PC-3 (cell line): ENCODE data around the gene PKNOX2. TPM values are rescaled to one million over a fixed set of nuclear protein-coding genes. Genes with fewer than 3 reads are reported as not detected.

Experiments used
- ATAC-seq: fragments of 200-7000 bp; cut with Tn5 transposase; 2 replicates; pipeline ENCODE4 v1.9.1; 2020; ENCODE audit warnings: mild to moderate bottlenecking, moderate library complexity
- BruUV-seq: library from RNA; stranded (reverse); fragments of 400-500 nt; replicated peaks from 2 replicates; lab custom pipeline; 2021; lab: Mats Ljungman, UMichigan
- CTCF ChIA-PET: fragments of 300-600 bp; sonication (Branson Sonifier 250); formaldehyde crosslinking; loops from one replicate; lab custom pipeline; 2022; ENCODE audit warnings: antibody characterized with exemption; lab: Charles Lee
- POLR2A ChIA-PET: fragments of 300-600 bp; sonication (Branson Sonifier 250); formaldehyde crosslinking; loops from one replicate; lab custom pipeline; 2022; ENCODE audit warnings: antibody characterized with exemption; ENCODE audit not compliant: unreplicated experiment; lab: Charles Lee
- DNase-seq: peaks from one replicate; pipeline ENCODE4 v3.0.0-alpha.2; 2015
- H2AFZ ChIP-seq: fragments of 300-600 bp; sonication (generic); 2 replicates; pipeline ENCODE4 v1.6.0; 2016; ENCODE audit warnings: antibody characterized with exemption, low read length
- H3F3A ChIP-seq: fragments of 300-600 bp; sonication (generic); one replicate; pipeline ENCODE4 v1.6.0; 2017; ENCODE audit warnings: antibody characterized with exemption, low read length, control low read depth, mild to moderate bottlenecking; ENCODE audit not compliant: unreplicated experiment
- H3K27ac ChIP-seq: fragments of 300-600 bp; sonication (generic); 2 replicates; pipeline ENCODE4 v1.5.1; 2016; ENCODE audit warnings: mild to moderate bottlenecking, low read length
- H3K27me3 ChIP-seq: fragments of 300-600 bp; sonication (generic); 2 replicates; pipeline ENCODE4 v1.6.1; 2016; ENCODE audit warnings: low read length, mixed read lengths
- H3K36me3 ChIP-seq: fragments of 300-600 bp; sonication (generic); 2 replicates; pipeline ENCODE4 v1.6.1; 2016; ENCODE audit warnings: low read depth, mixed run types, low read length, mixed read lengths
- H3K4me1 ChIP-seq: fragments of 300-600 bp; sonication (generic); 2 replicates; pipeline ENCODE4 v1.5.1; 2016; ENCODE audit warnings: low read length; ENCODE audit not compliant: insufficient read depth
- H3K4me2 ChIP-seq: fragments of 300-600 bp; sonication (generic); 2 replicates; pipeline ENCODE4 v1.6.0; 2016; ENCODE audit warnings: low read length
- H3K4me3 ChIP-seq: fragments of 300-600 bp; sonication (generic); 2 replicates; pipeline ENCODE4 v1.5.1; 2016; ENCODE audit warnings: mild to moderate bottlenecking, low read length, mixed read lengths
- H3K79me2 ChIP-seq: fragments of 300-600 bp; sonication (generic); 2 replicates; pipeline ENCODE4 v1.6.1; 2017; ENCODE audit warnings: low read length, mixed read lengths
- H3K9ac ChIP-seq: fragments of 300-600 bp; sonication (generic); 2 replicates; pipeline ENCODE4 v1.6.0; 2016; ENCODE audit warnings: mild to moderate bottlenecking, low read length
- H3K9me2 ChIP-seq: fragments of 300-600 bp; sonication (generic); replicated peaks from 2 replicates; pipeline ENCODE4 v1.6.1; 2016; ENCODE audit warnings: mixed run types, low read length, mixed read lengths
- H3K9me3 ChIP-seq: fragments of 300-600 bp; sonication (generic); 2 replicates; pipeline ENCODE4 v1.6.1; 2016; ENCODE audit warnings: low read length, mixed read lengths
- H4K20me1 ChIP-seq: fragments of 300-600 bp; sonication (generic); 2 replicates; pipeline ENCODE4 v1.6.1; 2016; ENCODE audit warnings: low read length, mixed read lengths
- EZH2 ChIP-seq: fragments of 300-600 bp; sonication (generic); IDR thresholded peaks from one replicate; pipeline ENCODE4 v1.6.1; 2017; ENCODE audit warnings: antibody characterized with exemption, mild to moderate bottlenecking, low read length; ENCODE audit not compliant: unreplicated experiment
- EZH2phosphoT487 ChIP-seq: fragments of 300-600 bp; sonication (generic); IDR thresholded peaks from 2 replicates; pipeline ENCODE4 v1.6.1; 2018; ENCODE audit warnings: mild to moderate bottlenecking, antibody characterized with exemption, low read length, borderline replicate concordance
- intact Hi-C: fragments of 100-400 bp; cut with micrococcal nuclease; formaldehyde crosslinking; loops from 2 replicates; pipeline ENCODE4 v1.9.0; 2023
- total RNA-seq: library from RNA; depleted of rRNA; stranded (reverse); fragments of >200 nt; gene quantifications from 2 replicates; pipeline ENCODE4 v1.2.3, GENCODE V29; 2014
- TF ChIP-seq, protein P1 (sequence below): fragments of 300-600 bp; sonication (generic); conservative IDR thresholded peaks from 2 replicates; pipeline ENCODE4 v1.5.1; 2017; ENCODE audit warnings: antibody characterized with exemption, low read depth, mild to moderate bottlenecking, low read length

The PKNOX2 gene
- total RNA-seq, 1 experiment from 2014 or later = not detected

DNA sequence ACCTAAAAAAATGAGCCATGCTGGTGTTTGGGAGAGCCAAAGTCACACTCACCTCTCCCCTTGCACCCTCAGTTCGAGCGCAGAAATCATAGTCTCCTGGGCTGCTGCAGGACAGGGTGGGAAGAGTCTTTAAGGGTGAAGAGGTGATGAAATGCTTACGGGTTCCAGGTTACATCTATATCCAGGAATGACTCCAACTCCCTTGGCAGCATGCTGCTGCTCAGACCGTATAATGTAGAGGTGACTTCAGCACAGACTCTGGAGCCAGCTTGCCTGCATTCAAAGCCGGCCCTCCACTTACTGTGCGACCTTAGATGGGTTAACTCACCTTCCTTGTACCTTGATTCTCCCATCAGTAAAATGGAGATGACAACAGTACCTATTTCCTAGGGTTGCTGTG lies 17.3 kb upstream of the PKNOX2 start:
- ChIA-PET POLR2A (no interaction called here), CTCF (no interaction called here)
- Histone ChIP-seq H2AFZ (no peak overlapping the region), H3K9ac (no peak overlapping the region), H3K36me3 (no peaks in the 10 kb centered on the region), H4K20me1 (no peaks in the 10 kb centered on the region), H3K27me3 (peaks cover 65% of the 10 kb centered on the region), H3F3A (no peaks in the 10 kb centered on the region), H3K9me3 (no peaks in the 10 kb centered on the region), H3K9me2 (no peaks in the 10 kb centered on the region), H3K27ac (no peak overlapping the region), H3K79me2 (no peaks in the 10 kb centered on the region), H3K4me1 (no peaks in the 10 kb centered on the region), H3K4me2 (no peak overlapping the region), H3K4me3 (no peak overlapping the region)
- no peak for DNase-seq
- BruUV-seq = no TSS peak
- intact Hi-C loops = no loop called here
- TF ChIP-seq EZH2phosphoT487 (no peak), EZH2 (no peak)
- TF ChIP-seq, protein P1, sequence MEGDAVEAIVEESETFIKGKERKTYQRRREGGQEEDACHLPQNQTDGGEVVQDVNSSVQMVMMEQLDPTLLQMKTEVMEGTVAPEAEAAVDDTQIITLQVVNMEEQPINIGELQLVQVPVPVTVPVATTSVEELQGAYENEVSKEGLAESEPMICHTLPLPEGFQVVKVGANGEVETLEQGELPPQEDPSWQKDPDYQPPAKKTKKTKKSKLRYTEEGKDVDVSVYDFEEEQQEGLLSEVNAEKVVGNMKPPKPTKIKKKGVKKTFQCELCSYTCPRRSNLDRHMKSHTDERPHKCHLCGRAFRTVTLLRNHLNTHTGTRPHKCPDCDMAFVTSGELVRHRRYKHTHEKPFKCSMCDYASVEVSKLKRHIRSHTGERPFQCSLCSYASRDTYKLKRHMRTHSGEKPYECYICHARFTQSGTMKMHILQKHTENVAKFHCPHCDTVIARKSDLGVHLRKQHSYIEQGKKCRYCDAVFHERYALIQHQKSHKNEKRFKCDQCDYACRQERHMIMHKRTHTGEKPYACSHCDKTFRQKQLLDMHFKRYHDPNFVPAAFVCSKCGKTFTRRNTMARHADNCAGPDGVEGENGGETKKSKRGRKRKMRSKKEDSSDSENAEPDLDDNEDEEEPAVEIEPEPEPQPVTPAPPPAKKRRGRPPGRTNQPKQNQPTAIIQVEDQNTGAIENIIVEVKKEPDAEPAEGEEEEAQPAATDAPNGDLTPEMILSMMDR = no peak
- ATAC-seq = no peak

- Histone ChIP-seq H3K9me2 (no peaks in the 10 kb centered on the region), H2AFZ (no peak overlapping the region), H3K4me1 (no peaks in the 10 kb centered on the region), H3K36me3 (no peaks in the 10 kb centered on the region), H3K9me3 (no peaks in the 10 kb centered on the region), H3K4me3 (no peak overlapping the region), H3K79me2 (no peaks in the 10 kb centered on the region), H3K27ac (no peak overlapping the region), H3K9ac (no peak overlapping the region), H4K20me1 (no peaks in the 10 kb centered on the region), H3F3A (no peaks in the 10 kb centered on the region), H3K27me3 (peaks cover 68% of the 10 kb centered on the region), H3K4me2 (no peak overlapping the region)
- intact Hi-C loops = no loop called here
- ATAC-seq = no peak
- no peak for DNase-seq
- TF ChIP-seq, protein P1 = no peak
- no peak for TF ChIP-seq EZH2phosphoT487
- TF ChIP-seq EZH2 = no peak
- BruUV-seq = no TSS peak
- ChIA-PET CTCF (no interaction called here), POLR2A (no interaction called here)
These were observed 16.5 kb upstream of the PKNOX2 start for GRCh38 chr11:125148011-125148410.

DNA sequence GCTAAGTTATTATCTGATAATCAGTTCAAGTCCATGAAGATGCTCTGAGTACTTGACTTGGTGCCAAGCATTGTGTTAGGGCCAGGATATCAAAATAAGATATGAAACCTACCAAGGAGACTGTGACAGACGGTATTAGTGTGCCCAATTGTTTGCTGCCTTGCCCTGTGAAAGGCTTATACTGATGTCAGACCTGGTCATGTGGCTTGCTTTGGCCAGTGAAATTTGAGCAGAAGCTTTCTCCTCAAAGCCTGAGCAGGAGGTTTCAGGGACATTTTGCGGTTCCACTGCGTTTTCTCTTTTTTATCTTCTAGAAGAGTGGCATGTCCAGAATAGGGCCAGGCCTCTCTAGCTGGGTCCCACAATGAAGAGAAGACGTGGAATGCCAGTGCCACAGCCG lies 15.8 kb upstream of the PKNOX2 start:
- BruUV-seq = no TSS peak
- no peak overlapping the region for H3K9ac ChIP-seq
- no peak for TF ChIP-seq EZH2
- TF ChIP-seq EZH2phosphoT487 = no peak
- TF ChIP-seq, protein P1 = no peak
- ATAC-seq (no peak), DNase-seq (no peak)
- H3F3A ChIP-seq = no peaks in the 10 kb centered on the region
- H3K79me2 ChIP-seq = no peaks in the 10 kb centered on the region
- H3K9me2 ChIP-seq = no peaks in the 10 kb centered on the region
- H4K20me1 ChIP-seq = no peaks in the 10 kb centered on the region
- CTCF ChIA-PET = no interaction called here
- no peak overlapping the region for H3K4me2 ChIP-seq
- POLR2A ChIA-PET = no interaction called here
- no peaks in the 10 kb centered on the region for H3K36me3 ChIP-seq
- no peaks in the 10 kb centered on the region for H3K9me3 ChIP-seq
- H2AFZ ChIP-seq = no peak overlapping the region
- peaks cover 67% of the 10 kb centered on the region for H3K27me3 ChIP-seq
- no peak overlapping the region for H3K4me3 ChIP-seq
- no peak overlapping the region for H3K27ac ChIP-seq
- H3K4me1 ChIP-seq = no peaks in the 10 kb centered on the region
- intact Hi-C loops = no loop called here
